Fibroblast of lung (primary cell): ENCODE data around the gene ABCF3. TPM values are rescaled to one million over a fixed set of nuclear protein-coding genes. Genes with fewer than 3 reads are reported as not detected.

Experiments
- DNase-seq, 2 donors: peaks; one replicate each; pipeline versions ENCODE4 v3.0.0 to v3.0.0-alpha.2; 2010; ENCODE audit warnings: low read depth in 2 of 2
- H2AFZ ChIP-seq: 2 replicates; pipeline ENCODE4 v1.5.1; 2012; ENCODE audit warnings: low read length, control low read depth, inconsistent platforms
- H3K27ac ChIP-seq: 2 replicates; pipeline ENCODE4 v1.5.1; 2011; ENCODE audit warnings: low read length, control low read depth; ENCODE audit not compliant: insufficient read depth
- H3K27me3 ChIP-seq: 2 replicates; pipeline ENCODE4 v1.5.1; 2011; ENCODE audit warnings: mild to moderate bottlenecking, low read length; ENCODE audit not compliant: control insufficient read depth, insufficient read depth
- H3K36me3 ChIP-seq: 2 replicates; pipeline ENCODE4 v1.5.1; 2011; ENCODE audit warnings: low read length; ENCODE audit not compliant: control insufficient read depth, insufficient read depth
- H3K4me1 ChIP-seq: 2 replicates; pipeline ENCODE4 v1.5.1; 2011; ENCODE audit warnings: low read length; ENCODE audit not compliant: control insufficient read depth, insufficient read depth; ENCODE audit errors: extremely low read depth
- H3K4me2 ChIP-seq: 2 replicates; pipeline ENCODE4 v1.5.1; 2011; ENCODE audit warnings: low read length, control low read depth; ENCODE audit not compliant: insufficient read depth; ENCODE audit errors: extremely low read depth
- H3K4me3 ChIP-seq, 4 experiments: fragments of 200-600 bp in 1 of 4; sonication (generic) in 1 of 4; replicated peaks in 1 of 4; 2 replicates each; pipeline ENCODE4 v1.5.1; 2011 to 2016; ENCODE audit warnings: low read length in 4 of 4, low read depth in 3 of 4, mild to moderate bottlenecking in 3 of 4, control low read depth in 2 of 4, inconsistent platforms in 1 of 4, mixed read lengths in 1 of 4; ENCODE audit not compliant: insufficient read depth in 1 of 4; ENCODE audit errors: control extremely low read depth in 1 of 4
- H3K79me2 ChIP-seq: 2 replicates; pipeline ENCODE4 v1.5.1; 2012; ENCODE audit warnings: mild to moderate bottlenecking, low read length, inconsistent platforms; ENCODE audit not compliant: control insufficient read depth, insufficient read depth
- H3K9ac ChIP-seq: 2 replicates; pipeline ENCODE4 v1.5.1; 2011; ENCODE audit warnings: mild to moderate bottlenecking, low read length, control low read depth; ENCODE audit not compliant: insufficient read depth
- H3K9me3 ChIP-seq: 2 replicates; pipeline ENCODE4 v1.5.1; 2012; ENCODE audit warnings: low read depth, low read length; ENCODE audit not compliant: control insufficient read depth, insufficient read depth
- H4K20me1 ChIP-seq: 2 replicates; pipeline ENCODE4 v1.5.1; 2011; ENCODE audit warnings: low read length; ENCODE audit not compliant: control insufficient read depth, insufficient read depth; ENCODE audit errors: extremely low read depth
- EZH2 ChIP-seq: IDR thresholded peaks from 2 replicates; pipeline ENCODE4 v1.5.1; 2012; ENCODE audit warnings: low read length, control low read depth, mild to moderate bottlenecking; ENCODE audit errors: missing control alignments
- polyA plus RNA-seq, 2 donors: library from polyadenylated mRNA; depleted of rRNA in 1 of 2; stranded (reverse) in 1 of 2; unstranded in 1 of 2; fragments of >200 nt; gene quantifications; 2 replicates each; pipeline ENCODE4 v1.2.1, GENCODE V29; 2011 to 2012; ENCODE audit warnings: missing spikeins in 1 of 2
- total RNA-seq: library from RNA; depleted of rRNA; stranded (reverse); fragments of >200 nt; gene quantifications from 2 replicates; pipeline ENCODE4 v1.2.1, GENCODE V29; 2014
- TF ChIP-seq, protein P1 (sequence below), 2 donors: IDR thresholded peaks in 1 of 2; conservative IDR thresholded peaks in 1 of 2; 1 replicate in 1 of 2; 2 replicates in 1 of 2; pipeline ENCODE4 v1.5.1; 2011 to 2012; ENCODE audit warnings: low read length in 2 of 2, control low read depth in 1 of 2, inconsistent platforms in 1 of 2, low read depth in 1 of 2, mild to moderate bottlenecking in 1 of 2

The ABCF3 gene
- total and polyA plus RNA-seq, 2 donors (not counting 1 experiment from before 2014, with no cell fraction given) = 31.3 to 65.1 TPM

DNA sequence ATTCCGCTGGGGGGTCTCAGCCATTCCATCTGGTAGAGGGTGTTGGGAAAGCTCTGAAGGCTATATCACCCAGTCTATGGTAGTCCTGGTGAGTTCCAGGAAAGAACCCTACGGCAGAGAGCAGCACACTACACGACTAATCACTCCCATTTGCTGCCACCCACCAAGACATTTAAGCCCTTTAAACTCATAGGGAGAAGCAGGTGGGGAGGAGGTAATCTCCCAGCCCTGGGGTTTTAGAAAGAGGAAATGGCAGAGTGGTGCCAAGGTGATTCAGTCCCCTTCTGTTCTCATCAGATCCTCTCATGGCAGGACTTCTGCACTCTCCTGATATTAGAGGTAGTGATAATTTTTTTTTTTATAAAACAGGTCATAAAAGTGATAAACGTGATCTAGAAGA is 32.8 kb downstream of the ABCF3 start:
- Histone ChIP-seq H3K9ac (no peak overlapping the region), H4K20me1 (no peaks in the 10 kb centered on the region), H3K4me1 (no peaks in the 10 kb centered on the region), H3K79me2 (no peaks in the 10 kb centered on the region), H3K27ac (no peak overlapping the region), H3K4me2 (no peak overlapping the region), H3K36me3 (no peaks in the 10 kb centered on the region), H3K27me3 (no peaks in the 10 kb centered on the region), H3K4me3 (no peak overlapping the region), H2AFZ (no peak overlapping the region), H3K9me3 (no peaks in the 10 kb centered on the region)
- TF ChIP-seq, protein P1, sequence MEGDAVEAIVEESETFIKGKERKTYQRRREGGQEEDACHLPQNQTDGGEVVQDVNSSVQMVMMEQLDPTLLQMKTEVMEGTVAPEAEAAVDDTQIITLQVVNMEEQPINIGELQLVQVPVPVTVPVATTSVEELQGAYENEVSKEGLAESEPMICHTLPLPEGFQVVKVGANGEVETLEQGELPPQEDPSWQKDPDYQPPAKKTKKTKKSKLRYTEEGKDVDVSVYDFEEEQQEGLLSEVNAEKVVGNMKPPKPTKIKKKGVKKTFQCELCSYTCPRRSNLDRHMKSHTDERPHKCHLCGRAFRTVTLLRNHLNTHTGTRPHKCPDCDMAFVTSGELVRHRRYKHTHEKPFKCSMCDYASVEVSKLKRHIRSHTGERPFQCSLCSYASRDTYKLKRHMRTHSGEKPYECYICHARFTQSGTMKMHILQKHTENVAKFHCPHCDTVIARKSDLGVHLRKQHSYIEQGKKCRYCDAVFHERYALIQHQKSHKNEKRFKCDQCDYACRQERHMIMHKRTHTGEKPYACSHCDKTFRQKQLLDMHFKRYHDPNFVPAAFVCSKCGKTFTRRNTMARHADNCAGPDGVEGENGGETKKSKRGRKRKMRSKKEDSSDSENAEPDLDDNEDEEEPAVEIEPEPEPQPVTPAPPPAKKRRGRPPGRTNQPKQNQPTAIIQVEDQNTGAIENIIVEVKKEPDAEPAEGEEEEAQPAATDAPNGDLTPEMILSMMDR (conservative IDR thresholded peaks at IDR 0.05 in 1 of 2, IDR thresholded peaks at IDR 0.05 in 1 of 2; ENCODE audit: low read depth in 1 of 2, low read length in 2 of 2) = no peak
- no peak for TF ChIP-seq EZH2
- DNase-seq = no peak

DNA sequence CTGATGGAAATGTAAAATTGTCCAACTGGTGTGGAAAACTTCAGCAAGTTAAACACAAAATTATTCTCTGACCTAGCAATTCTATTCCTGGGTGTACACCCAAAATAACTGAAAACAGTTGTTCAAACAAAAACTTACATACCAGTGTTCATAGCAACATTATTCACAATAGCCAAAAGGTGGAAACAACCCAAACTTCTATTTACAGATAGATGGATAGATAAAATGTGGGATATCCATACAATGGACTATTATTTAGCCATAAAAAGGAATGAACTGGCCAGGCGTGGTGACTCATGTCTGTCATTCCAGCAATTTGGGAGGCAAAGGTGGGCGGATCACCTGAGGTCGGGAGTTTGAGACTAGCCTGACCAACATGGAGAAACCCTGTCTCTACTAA is 36.5 kb downstream of the ABCF3 start:
- H3K9me3 ChIP-seq = no peaks in the 10 kb centered on the region
- no peaks in the 10 kb centered on the region for H3K36me3 ChIP-seq
- no peak overlapping the region for H3K9ac ChIP-seq

DNA sequence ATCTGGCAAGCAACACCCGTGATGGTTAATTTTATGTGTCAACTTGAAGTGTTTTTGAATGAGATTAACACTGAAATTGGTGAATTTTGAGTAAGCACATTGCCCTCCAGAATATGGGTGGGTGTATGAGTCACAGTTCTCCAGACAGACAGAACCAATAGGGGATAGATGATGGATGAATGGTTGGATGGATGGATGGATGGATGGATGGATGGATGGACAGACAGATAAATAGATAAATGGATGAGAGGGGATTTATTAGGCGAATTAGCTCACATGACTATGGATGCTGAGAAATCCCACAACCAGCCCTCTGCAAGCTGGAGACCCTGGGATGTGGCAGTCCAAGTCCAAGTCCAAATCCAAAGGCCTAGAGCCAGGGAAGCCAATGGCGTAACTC is 37.9 kb downstream of the ABCF3 start:
- Histone ChIP-seq H3K79me2 (no peaks in the 10 kb centered on the region), H2AFZ (no peak overlapping the region), H3K4me3 (no peak overlapping the region), H3K27me3 (peaks cover 13% of the 10 kb centered on the region), H3K4me1 (no peaks in the 10 kb centered on the region), H3K36me3 (no peaks in the 10 kb centered on the region), H3K9ac (no peak overlapping the region), H3K9me3 (no peaks in the 10 kb centered on the region), H3K4me2 (no peak overlapping the region), H3K27ac (no peak overlapping the region), H4K20me1 (no peaks in the 10 kb centered on the region)
- TF ChIP-seq, protein P1 (conservative IDR thresholded peaks at IDR 0.05 in 1 of 2, IDR thresholded peaks at IDR 0.05 in 1 of 2; ENCODE audit: low read depth in 1 of 2, low read length in 2 of 2) = no peak
- TF ChIP-seq EZH2 = no peak
- no peak for DNase-seq

More for the DNA sequence above, 36.5 kb downstream of the ABCF3 start:
- H3K4me3 ChIP-seq = no peak overlapping the region
- no peak overlapping the region for H3K27ac ChIP-seq
- H4K20me1 ChIP-seq = no peaks in the 10 kb centered on the region
- H3K79me2 ChIP-seq = no peaks in the 10 kb centered on the region
- no peaks in the 10 kb centered on the region for H3K27me3 ChIP-seq
- no peak overlapping the region for H3K4me2 ChIP-seq
- TF ChIP-seq, protein P1 (conservative IDR thresholded peaks at IDR 0.05 in 1 of 2, IDR thresholded peaks at IDR 0.05 in 1 of 2; ENCODE audit: low read depth in 1 of 2, low read length in 2 of 2) = no peak
- H2AFZ ChIP-seq = no peak overlapping the region
- no peak for DNase-seq
- no peaks in the 10 kb centered on the region for H3K4me1 ChIP-seq
